ENCODE measurements around the gene NFIB. TPM values are rescaled to one million over a fixed set of nuclear protein-coding genes. Genes with fewer than 3 reads are reported as not detected.

The NFIB gene
- total RNA-seq, 1 experiment from 2014 or later: 14.3 TPM

- Histone ChIP-seq H3K79me1 (ENCODE audit: insufficient read depth, low read depth, low read length, poor library complexity, severe bottlenecking) (no peaks in the 10 kb centered on the region), H3K23ac (ENCODE audit: insufficient read length, low read depth, low read length) (no peak overlapping the region), H4K20me1 (ENCODE audit: control insufficient read depth, insufficient read depth, insufficient read length) (no peaks in the 10 kb centered on the region), H2BK5ac (ENCODE audit: insufficient read length, low read length) (no peak overlapping the region), H2BK12ac (ENCODE audit: insufficient read length, low read depth, low read length) (no peak overlapping the region), H2BK120ac (ENCODE audit: low read depth, low read length, poor library complexity, severe bottlenecking) (no peak overlapping the region), H4K91ac (ENCODE audit: insufficient read length, low read depth, low read length) (no peak overlapping the region), H4K5ac (ENCODE audit: insufficient read length, low read depth, low read length) (no peak overlapping the region), H3T11ph (ENCODE audit: low read length) (no peak overlapping the region), H3K9me3 (ENCODE audit: control insufficient read depth, low read depth, low read length) (no peaks in the 10 kb centered on the region), H2BK20ac (ENCODE audit: low read depth, low read length, poor library complexity, severe bottlenecking) (no peak overlapping the region), H3K9ac (ENCODE audit: extremely low read depth, insufficient read length, low read length) (no peak overlapping the region), H3K79me2 (ENCODE audit: insufficient read depth, low read length) (no peaks in the 10 kb centered on the region), H3K14ac (ENCODE audit: insufficient read depth, low read length) (no peak overlapping the region), H2AFZ (ENCODE audit: low read length) (no peak overlapping the region), H2AK5ac (ENCODE audit: insufficient read length, low read length) (no peak overlapping the region), H3K4me2 (ENCODE audit: insufficient read depth, insufficient read length, low read length) (no peak overlapping the region), H3K23me2 (ENCODE audit: insufficient read length, low read depth, low read length, poor library complexity, severe bottlenecking) (peaks cover 25% of the 10 kb centered on the region), H3K56ac (ENCODE audit: insufficient read length, low read depth, low read length) (no peak overlapping the region), H3K4ac (ENCODE audit: low read depth, low read length) (no peak overlapping the region), H3K4me1 (ENCODE audit: insufficient read depth, low read length) (peaks cover 4% of the 10 kb centered on the region; the same call in 1 of the 2 replicates), H3K18ac (ENCODE audit: insufficient read length, low read depth, low read length) (no peak overlapping the region), H4K8ac (replicated peaks; ENCODE audit: insufficient read length, low read depth, low read length) (no peak overlapping the region), H2BK15ac (ENCODE audit: low read depth, low read length) (no peak overlapping the region), H3K27ac (ENCODE audit: insufficient read length, low read depth, low read length) (no peak overlapping the region), H3K27me3 (ENCODE audit: insufficient read depth, low read length) (peaks cover 42% of the 10 kb centered on the region)
- DNase-seq: no peak
- Mint-ChIP-seq H3K36me3 (ENCODE audit: insufficient read depth in 1 of 3, low read depth in 3 of 3) (no peaks in the 10 kb centered on the region), H3K4me1 (peaks cover 56 to 62% of the 10 kb centered on the region in 2 experiments), H3K4me3 (no peak overlapping the region), H3K9me3 (no peaks in the 10 kb centered on the region), H3K27me3 (ENCODE audit: low read depth) (peaks cover 73% of the 10 kb centered on the region), H3K27ac (no peak overlapping the region)
- no peak for TF ChIP-seq CTCF (conservative IDR thresholded peaks at IDR 0.05)
- WGBS (ENCODE audit: extremely low coverage, insufficient read length, low lambda C conversion rate): no CpG with 5 or more reads among the region's 4 CpGs
Observed at GRCh38 chr9:14352503-14352902, 38.6 kb upstream of the NFIB start.

All from H9 (cell line).